ENCODE results near the gene SLC35E2B.

SLC35E2B gene

GRCh38 chr1:1609822-1610485 is 82.6 kb downstream of the SLC35E2B start:
- DNase-seq (ENCODE audit: low spot score): no peak

Data from SW480 (cell line).